HG02571 (cell line): ENCODE data around the gene COMT.

Experiments used
- ATAC-seq: cut with Tn5 transposase; IDR thresholded peaks from one replicate; pipeline ENCODE4 v1.9.1; 2021; ENCODE audit warnings: mild to moderate bottlenecking, moderate library complexity; ENCODE audit not compliant: unreplicated experiment

COMT gene

DNA sequence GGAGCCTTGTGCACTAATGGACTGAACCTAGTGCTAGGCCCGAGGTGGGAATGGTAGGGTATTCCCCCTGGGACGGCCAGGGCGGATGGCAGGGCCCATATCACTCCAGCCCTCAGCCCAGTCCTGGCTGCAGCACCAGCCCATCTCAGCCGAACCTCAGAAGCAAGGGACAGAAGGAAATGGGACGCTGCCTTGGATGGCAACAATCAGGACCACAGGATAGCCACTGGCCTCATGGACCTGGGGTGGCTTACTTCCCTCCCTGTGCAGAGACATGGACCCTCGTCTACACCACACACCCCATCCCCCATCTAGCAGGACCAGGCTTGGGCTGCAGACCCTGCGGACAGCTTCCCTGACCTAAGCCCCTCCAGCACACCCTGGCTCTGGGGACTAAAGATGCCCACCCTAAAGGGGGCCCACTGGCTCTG, 50.9 kb downstream of the COMT start:
- no peak for ATAC-seq

DNA sequence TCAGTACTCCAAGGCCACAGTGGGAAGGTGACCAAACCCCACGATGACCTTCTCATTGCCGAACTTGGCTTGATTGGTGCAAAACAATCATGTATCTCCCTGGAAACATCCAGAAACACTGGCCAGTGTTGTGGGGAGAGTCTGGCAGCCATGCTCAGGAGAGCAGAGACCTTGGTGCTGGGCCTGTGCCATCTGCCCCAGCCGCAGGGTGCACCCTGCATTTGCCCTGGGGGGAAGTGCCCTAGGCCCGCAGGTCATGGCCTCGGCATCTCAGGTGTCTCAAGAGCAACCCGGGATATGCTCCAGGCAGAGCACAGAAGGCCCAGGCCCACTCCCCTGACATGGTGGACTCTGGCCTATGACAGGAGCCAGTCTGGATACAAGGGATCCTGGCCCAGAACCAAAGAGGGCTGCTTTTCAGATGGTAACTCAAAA, 51.4 kb downstream of the COMT start:
- no peak for ATAC-seq

DNA sequence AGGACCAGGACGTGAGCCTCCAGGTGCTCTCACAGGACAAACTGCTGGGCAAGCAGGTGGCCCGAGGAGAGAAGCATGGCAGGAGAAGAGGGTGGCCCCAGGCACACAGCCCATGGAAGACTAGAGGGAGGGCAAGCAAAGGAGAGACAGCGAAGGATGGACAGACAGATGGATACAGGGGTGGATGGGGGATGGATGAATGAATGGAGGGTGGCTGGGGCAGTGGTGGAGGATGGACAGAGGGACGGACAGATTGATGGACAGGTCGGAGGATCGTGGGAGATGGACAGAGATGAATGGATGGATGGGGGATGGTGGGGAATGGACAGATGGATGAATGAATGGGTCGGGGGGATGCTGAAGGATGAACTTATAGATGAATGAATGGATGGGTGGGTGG, 52.4 kb downstream of the COMT start:
- no peak for ATAC-seq

DNA sequence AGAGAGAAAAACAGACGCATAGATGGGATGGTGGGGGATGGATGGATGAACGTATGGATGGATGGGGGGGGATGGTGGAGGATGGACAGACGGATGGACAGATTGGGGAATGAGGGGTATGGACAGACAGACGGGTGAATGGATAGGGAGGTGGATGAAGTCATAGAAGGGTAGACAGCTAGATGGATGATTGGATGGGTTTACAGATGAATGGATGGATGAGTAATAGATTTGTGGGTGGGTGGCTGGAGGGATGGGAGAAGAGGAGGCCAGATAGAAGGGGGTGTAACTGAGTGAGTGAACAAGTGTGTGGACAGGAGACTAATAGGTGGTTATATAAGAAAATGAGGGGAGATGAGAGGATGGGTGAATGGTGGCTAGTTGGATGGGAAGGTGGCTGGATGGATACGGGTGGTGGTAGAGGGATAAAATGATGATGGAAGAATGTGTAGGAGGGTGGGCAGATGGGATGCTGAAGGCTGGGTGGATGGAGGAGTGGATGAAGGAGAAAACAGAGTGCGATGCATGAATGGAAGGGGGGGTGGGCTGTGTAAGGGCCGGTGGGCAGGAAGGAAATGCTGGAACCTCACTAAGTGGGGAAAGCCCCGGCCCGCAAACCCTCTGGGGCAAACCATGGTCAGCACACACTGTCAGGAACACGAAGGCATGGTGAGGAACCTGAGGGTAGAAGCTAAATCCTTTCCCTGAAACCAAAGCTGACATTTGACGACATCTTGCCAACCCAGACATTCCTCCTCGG, 53.5 kb downstream of the COMT start:
- ATAC-seq, result no peak

DNA sequence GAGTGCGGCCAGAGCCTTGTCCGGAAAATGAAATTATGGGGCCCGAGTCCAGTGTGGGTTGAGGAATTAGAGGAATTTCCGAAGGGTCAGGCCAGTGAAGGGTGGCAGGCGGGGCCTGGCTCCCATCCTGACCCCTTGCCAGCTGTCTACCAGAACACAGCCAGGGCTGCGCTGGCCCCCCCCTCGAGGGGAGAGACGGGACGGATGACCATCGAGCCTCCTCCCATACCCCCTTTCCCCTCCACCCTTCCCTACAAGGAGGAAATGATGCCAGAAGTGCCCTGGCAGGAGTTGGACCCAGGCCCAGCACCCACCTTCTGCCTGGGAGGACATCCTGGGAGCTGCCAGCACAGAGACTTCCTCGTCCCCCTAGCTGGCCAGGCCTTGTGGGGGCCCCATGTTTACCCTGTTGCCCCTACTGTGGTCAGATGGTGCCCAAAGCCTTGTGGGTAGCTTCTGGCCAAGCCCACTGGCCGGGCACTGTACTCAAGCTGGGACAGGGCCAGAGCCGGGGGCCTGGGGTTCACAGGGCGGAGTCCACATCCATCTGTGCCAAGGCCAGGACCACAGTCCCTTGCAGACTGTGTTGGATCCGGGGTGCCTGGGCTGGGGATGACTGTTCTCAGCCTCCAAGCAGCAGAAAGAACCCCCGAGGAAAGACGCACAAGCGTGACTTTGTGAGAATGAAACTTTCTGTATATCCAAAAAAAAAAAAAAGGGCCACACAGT, 54.2 kb downstream of the COMT start:
- ATAC-seq, result no peak

DNA sequence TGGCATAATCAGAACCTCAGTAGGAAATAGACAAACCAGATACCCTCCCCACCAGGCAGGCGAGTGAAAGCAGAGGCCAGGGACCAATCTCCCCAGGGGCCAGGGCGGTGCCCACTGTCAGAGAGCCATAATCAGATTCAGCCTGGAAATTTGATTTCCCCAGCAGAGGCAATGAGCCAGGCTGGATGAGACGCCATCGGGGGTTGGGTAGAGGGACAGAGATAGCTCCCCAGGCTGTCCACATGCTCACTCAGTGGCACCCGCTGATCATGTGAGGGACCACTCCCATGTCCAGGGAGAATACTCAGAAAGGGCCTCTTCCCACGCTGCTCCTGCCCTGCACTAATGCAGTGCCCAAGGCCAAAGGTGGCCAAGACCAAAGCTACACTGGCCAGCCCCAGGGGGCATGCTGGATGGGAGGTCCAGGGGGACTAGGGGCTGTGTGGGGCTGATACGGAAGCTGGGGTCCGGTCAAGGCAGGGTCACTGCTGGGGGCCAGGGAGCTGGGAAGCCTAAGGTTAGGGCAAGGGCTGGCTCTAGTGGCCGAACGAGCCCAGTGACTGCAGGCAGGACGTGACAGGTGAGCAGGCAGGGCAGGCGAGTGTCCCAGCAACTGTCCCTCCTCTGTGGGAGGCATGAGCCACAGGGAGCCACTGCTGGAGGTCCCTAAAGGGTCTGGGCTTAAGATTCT, 55.3 kb downstream of the COMT start:
- ATAC-seq, result no peak

DNA sequence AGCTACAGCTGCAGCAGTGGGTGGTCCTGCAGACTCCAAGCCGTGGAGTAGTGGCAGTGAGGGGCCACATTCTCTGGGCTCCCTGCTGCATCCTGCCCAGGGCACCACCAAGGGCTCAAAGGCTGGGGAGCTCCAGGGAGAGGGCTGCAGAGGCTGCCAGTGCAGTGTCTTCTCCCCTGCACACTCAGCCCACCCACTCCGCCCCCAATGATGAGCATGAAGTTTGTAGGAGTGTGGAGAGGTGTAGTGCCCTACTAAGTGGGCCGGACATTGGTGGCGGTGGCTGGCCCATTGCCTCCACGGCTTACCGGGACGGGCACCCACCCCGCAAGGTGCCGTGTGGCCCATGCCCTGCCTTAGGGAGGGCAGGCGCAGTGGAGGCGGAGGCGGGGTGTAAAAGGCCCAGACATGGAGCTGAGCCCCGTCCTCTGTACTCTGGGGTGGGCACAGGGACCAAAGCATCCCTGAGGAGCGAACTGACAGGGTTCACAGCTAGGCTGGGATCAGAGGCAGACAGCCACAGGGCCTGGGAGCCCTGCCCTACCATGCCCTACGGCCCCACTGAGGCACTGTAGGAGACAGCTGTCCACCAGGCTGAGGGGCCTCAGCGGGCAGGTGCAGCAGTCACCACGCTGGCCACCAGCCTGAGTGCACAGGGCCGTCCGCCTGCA, 56.1 kb downstream of the COMT start:
- ATAC-seq, result no peak

DNA sequence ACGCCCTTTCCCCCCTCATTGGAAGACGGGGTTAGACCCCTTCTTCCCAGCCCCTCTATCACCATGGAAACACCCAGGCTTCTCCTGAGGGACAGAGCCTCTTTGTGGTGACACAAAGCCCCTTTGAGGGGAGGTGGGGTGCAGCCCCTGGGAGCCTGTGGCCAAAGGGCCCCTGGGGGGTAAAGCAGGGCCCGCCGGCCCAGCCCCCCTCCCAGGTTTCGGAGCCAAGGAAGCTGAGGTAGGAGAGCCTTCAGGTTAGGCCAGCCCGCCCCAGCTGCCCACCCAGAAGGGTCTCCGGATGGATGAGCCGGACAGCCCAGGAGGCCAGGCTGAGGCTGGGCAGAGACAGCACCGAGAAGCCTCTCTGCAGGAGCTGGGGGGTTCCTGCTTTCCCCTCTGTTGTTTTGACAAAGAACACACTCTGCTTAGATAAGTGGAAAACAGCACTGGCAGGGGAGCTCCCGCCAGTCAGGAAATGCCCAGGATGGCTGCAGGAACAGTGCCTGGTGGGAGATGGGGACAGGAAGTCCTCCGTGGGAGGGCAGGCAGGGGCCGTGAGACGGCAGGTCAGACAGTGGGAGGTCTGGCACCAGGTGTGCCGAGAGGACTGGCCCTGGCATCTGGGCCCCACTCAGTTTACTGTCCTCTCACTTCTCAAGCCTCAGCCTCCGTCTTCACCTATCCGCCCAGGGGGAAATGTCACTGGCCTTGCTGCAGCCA, 56.8 kb downstream of the COMT start:
- no peak for ATAC-seq

DNA sequence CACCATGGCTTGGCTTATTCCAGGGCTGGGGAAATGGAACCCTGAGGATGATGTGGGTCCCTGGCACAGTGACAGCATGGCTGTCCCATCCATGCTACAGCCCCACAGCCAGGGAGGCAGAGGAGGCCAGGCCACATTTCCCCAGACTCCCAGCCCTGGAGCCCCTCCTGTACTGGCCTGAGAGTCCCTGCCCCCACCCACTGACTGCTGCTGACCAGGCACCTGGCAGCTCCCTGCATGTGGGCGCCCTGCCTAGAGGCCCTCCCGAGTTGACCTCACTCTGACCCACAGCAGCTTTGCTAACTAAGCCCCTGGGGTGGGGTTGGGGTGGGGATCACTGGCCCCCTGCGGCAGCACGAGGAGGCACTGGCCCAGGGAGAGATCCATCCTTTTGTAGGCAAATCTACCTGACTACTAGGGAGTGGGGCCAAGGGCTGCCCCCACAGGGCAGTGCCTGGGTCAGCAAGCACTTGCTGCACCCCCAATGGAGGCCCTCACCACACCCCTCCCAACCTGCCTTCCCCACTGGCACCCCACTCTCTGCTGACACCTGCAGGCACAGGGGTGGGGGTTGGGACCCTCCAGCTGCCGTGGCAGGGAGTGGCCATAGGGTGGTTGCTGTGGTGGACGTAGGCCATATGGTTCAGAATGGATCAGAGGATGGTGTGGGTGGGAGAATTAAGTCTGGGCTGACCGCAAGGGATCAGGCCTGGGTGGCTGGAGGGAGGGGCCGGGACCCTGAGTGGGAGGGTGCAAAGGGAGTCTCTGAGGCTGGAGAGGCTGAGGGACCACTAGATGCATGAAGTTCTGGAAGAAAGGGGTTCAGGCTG, 57.6 kb downstream of the COMT start:
- ATAC-seq, result no peak

DNA sequence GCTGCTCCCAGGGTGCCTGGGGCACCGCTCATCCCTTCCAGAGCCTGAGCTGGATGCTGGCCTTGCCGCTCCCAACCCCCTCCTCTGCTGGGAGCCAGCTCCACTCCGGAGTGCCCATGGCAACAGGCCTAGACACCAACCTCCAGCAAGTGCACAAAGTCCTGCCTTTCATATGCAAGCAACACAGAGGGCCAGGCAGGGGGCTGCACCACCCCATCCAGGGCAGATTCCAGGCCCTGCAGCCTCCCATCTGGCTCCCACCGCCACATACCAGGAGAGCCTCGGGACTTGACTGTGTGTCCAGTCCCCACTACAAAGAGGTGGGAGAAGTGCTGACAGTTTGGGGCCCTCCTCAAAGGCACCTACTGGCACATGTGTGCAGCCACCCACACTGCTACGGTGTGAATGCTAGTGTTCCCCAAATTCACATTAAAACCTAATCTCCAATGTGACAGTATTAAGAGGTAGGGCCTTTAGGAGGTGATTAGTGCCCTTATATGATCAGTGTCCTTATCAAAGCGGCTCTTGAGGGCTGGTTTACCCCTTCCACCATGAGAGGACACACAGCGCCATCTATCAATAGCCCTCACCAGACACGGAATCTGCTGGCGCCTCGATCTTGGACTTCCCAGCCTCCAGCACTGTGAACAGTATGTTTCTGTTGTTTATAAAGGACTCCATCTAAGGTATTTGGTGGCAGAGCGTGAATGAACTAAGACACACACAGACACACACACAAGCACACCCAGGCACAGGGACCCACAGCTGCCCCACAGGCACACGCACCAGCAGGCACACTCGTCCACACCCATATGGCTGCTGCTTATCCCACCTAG, 58.9 kb downstream of the COMT start:
- no peak for ATAC-seq

DNA sequence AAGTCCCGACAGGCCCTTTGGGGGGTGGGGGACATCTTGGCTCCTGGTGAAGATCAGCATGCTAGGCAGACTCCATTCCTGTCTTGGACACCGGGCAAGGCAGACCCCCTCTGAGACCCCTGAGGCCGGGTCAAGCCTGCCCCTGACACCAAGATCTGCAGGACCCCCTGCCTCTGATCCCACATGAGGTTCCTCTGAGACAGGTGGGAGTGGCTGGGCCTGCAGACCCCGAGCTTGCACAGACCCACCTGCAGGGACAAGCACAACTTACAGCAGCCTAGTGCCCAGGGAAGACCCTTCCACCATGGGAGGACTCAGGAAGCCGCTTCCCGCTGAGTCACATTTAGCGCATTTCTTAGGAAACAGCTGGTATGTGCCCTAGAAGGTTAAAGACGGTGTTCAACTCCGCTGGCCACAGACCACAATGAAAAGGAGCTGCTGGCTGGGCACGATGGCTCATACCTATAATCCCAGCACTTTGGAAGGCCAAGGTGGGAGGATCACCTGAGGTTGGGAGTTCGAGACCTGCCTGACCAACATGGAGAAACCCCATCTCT, 59.6 kb downstream of the COMT start:
- no peak for ATAC-seq

DNA sequence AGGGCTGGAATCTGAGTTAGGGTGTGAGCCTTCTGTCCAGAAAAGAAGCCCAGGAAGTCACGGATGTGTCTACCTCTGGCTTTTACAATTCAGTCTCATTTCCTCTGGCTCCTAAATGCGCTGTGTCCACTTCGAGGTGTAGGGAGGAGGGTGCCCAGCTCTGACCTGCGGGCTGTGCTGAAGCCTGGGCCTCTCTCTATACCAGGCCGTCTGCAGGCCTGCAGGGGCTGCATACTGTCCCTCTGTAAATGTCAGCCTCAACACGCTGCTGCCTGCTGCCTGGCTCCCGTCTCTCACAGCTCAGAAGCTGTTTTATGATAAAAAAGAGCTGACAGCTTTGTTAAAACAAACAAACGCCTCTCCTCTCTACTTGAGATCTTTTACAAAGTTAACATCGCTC, 60.6 kb downstream of the COMT start:
- no peak for ATAC-seq

DNA sequence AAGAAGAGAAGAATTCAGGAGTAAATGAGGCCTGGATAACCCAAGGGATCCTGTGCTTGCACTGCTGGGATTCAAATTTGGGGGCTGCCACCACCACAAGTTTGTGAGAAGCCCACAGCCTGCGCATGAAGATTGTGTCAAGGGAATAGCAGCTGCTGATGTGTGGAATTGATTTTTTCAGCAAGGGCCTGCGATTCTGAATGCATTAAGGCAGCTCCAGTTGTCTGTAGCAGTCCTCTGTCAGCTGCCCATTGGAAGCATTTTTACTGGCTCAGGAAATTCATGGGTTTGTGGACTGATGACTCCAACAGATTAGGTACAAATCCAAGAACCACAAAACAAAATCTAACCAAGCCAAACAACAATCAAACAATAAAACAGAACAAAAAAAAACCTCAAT, 61.1 kb downstream of the COMT start:
- no peak for ATAC-seq

DNA sequence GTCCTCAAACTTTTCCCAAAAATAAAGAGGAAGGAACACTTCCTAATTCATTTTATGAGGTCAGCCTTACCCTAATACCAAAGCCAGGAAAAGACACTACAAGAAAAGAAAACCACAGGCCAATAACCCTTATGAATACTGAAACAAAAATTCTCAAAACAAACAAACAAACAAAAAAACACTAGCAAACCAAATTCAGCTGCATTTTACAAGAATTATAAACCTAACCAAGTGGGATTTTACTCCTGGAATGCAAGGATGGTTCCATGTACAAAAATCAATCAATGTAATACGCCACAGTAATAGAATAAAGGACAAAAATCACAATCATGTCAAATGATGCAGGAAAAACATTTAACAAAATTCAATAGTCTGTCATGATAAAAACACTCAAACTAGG, 61.7 kb downstream of the COMT start:
- ATAC-seq, result no peak

DNA sequence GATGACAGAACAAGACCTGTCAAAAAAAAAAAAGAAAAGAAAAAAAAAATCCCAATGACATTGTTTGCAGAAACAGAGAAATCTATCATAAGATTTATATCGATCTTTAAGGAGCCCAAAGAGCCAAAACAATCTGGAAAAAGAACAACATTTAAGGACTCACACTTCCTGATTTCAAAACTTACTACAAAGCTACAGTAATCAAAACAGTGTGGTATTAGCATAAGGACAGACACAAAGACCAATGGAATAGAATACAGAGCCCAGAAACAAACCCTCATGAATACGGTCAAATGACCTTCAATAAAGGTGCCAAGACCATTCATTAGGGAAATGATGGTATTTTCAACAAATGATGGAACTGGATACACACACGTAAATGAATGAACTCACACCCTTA, 62.9 kb downstream of the COMT start:
- ATAC-seq, result no peak

DNA sequence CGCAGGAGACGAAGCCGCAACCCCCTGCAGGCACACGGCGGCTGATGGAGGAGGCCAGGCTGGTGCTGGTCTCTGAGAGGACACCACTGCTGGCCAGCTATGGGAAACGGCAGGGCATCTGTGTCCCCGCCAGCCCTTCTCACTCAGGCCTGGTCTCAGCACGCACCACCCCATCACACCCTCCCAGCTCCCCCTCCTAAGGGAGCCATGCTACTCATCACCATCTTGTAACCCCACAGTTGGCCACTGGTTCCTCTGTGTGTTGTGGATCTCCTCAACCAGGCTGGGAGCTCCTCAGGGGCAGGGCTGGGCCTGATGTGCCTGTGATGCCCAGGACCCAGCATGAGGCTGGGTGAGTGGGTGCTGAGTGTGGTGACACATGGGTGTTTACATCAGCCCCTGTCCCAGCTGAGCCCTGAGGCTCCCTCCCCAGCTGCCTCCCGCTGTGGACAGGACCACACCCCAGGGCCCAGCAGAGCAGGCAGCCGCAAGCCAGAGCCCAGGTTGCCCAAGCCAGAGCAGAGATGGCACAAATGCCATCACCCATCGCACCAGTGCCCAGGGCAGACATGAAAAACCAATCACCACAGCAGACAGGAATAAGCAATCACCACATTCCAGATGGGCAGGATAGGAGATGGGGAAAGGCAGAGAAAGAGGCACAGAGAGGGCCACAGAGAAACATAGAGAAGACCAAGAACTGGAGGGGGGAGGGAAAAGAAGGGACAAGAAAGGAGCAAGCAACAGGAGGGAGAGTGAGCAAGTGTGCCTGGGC, 66.8 kb downstream of the COMT start:
- no peak for ATAC-seq

DNA sequence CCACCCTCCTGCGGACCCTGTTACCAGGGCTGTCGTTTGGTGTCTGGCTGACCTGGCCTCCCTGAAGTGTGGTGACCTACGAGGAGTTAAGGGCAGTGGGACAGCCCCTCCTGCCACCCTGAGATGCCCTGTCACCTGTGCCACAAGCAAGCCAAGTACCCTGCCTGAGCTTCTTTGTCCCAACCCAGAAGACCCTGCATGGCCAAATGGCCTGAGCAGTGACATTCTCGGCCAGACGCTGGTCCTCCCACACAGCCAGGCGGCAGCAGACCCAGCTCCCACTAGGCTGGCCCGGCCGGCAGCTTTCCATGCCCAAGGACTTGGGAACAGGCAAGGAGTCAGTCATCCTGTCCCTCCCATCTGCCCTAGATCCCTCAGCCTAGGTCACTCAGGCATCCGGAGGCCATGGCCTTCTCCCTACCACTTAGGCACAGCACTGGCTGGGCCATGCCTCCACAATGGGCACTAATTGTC, 67.5 kb downstream of the COMT start:
- no peak for ATAC-seq
